DOHH2 (cell line): ENCODE data around the gene VPS13A.

ENCODE experiments used
- CTCF ChIP-seq: fragments of 200-600 bp; sonication (generic); IDR thresholded peaks from one replicate; pipeline ENCODE4 v1.5.1; 2014; ENCODE audit warnings: antibody characterized with exemption, mild to moderate bottlenecking, low read depth, low read length; ENCODE audit not compliant: poor library complexity, severe bottlenecking
- EZH2phosphoT487 ChIP-seq: fragments of 200-600 bp; sonication (generic); IDR thresholded peaks from 2 replicates; pipeline ENCODE4 v1.6.1; 2017; ENCODE audit warnings: borderline replicate concordance, mild to moderate bottlenecking, antibody characterized with exemption, low read length, moderate library complexity, mixed read lengths

GRCh38 chr9:77188242-77188641 is 10.9 kb downstream of the VPS13A start:
- TF ChIP-seq CTCF: no peak
- TF ChIP-seq EZH2phosphoT487: no peak
